B cell (primary cell): Measurements from ENCODE around the gene NKAIN2.

Experiments
- CTCF ChIP-seq: fragments of 200-600 bp; IDR thresholded peaks from one replicate; pipeline ENCODE4 v1.8.0; 2022; ENCODE audit warnings: antibody characterized with exemption, mild to moderate bottlenecking
- EZH2 ChIP-seq: IDR thresholded peaks from 2 replicates; pipeline ENCODE4 v1.6.1; 2012; ENCODE audit warnings: borderline replicate concordance, low read depth, mild to moderate bottlenecking, moderate library complexity, low read length; ENCODE audit not compliant: insufficient read depth, poor library complexity, severe bottlenecking

- TF ChIP-seq CTCF (no peak), EZH2 (no peak)
These were observed 727.3 kb downstream of the NKAIN2 start for GRCh38 chr6:124530926-124531325.
